Endothelial cell (in vitro differentiated cells): Measurements from ENCODE around the gene MXI1. TPM values are rescaled to one million over a fixed set of nuclear protein-coding genes. Genes with fewer than 3 reads are reported as not detected.

ENCODE experiments used
- DNase-seq: peaks from one replicate; pipeline ENCODE4 v3.0.0; 2021; ENCODE audit warnings: low spot score
- H3K27ac Mint-ChIP-seq: one replicate; pipeline ENCODE4 v1.8.0; 2021; ENCODE audit warnings: mixed read lengths, inconsistent platforms; ENCODE audit not compliant: unreplicated experiment
- H3K27me3 Mint-ChIP-seq: one replicate; pipeline ENCODE4 v1.8.0; 2021; ENCODE audit warnings: mild to moderate bottlenecking, moderate library complexity, mixed read lengths, inconsistent platforms; ENCODE audit not compliant: unreplicated experiment
- H3K36me3 Mint-ChIP-seq: one replicate; pipeline ENCODE4 v1.8.0; 2021; ENCODE audit warnings: mild to moderate bottlenecking, low read depth, mixed read lengths, inconsistent platforms; ENCODE audit not compliant: unreplicated experiment
- H3K4me1 Mint-ChIP-seq: one replicate; pipeline ENCODE4 v1.8.0; 2021; ENCODE audit warnings: mild to moderate bottlenecking, mixed read lengths, inconsistent platforms; ENCODE audit not compliant: unreplicated experiment
- H3K4me3 Mint-ChIP-seq: one replicate; pipeline ENCODE4 v1.8.0; 2021; ENCODE audit warnings: mild to moderate bottlenecking, mixed read lengths, inconsistent platforms; ENCODE audit not compliant: unreplicated experiment
- H3K9me3 Mint-ChIP-seq: one replicate; pipeline ENCODE4 v1.8.0; 2021; ENCODE audit warnings: mixed read lengths, inconsistent platforms; ENCODE audit not compliant: unreplicated experiment
- CTCF ChIP-seq: fragments of 200-600 bp; sonication (generic); IDR thresholded peaks from one replicate; pipeline ENCODE4 v1.5.0; 2021; ENCODE audit warnings: antibody characterized with exemption; ENCODE audit not compliant: unreplicated experiment
- total RNA-seq: library from RNA; stranded (reverse); fragmentation: NEBNext Ultra II Directional; extraction: Animal tissue kit (Norgen Biotek cat#: 25700); gene quantifications from one replicate; pipeline ENCODE4 v1.2.1, GENCODE V29; 2021; ENCODE audit not compliant: unreplicated experiment

Gene MXI1
- total RNA-seq, 1 donor from 2014 or later: 10.3 TPM

- no peak for TF ChIP-seq CTCF
- no peak for DNase-seq
- Mint-ChIP-seq H3K4me1 (no peaks in the 10 kb centered on the region), H3K27ac (no peak overlapping the region), H3K27me3 (no peaks in the 10 kb centered on the region), H3K36me3 (no peaks in the 10 kb centered on the region), H3K9me3 (no peaks in the 10 kb centered on the region), H3K4me3 (no peak overlapping the region)
Observed at GRCh38 chr10:110273474-110273873, 66.1 kb downstream of the MXI1 start.

- no peak for TF ChIP-seq CTCF
- H3K9me3 Mint-ChIP-seq: no peaks in the 10 kb centered on the region
- no peak overlapping the region for H3K4me3 Mint-ChIP-seq
- H3K27me3 Mint-ChIP-seq: no peaks in the 10 kb centered on the region
- DNase-seq: no peak
- no peaks in the 10 kb centered on the region for H3K4me1 Mint-ChIP-seq
- no peak overlapping the region for H3K27ac Mint-ChIP-seq
- no peaks in the 10 kb centered on the region for H3K36me3 Mint-ChIP-seq
Observed at GRCh38 chr10:110274072-110274627, 66.7 kb downstream of the MXI1 start.

GRCh38 chr10:110274647-110275046, 67.2 kb downstream of the MXI1 start:
- H3K27ac Mint-ChIP-seq: no peak overlapping the region
- H3K4me1 Mint-ChIP-seq: no peaks in the 10 kb centered on the region
- no peaks in the 10 kb centered on the region for H3K9me3 Mint-ChIP-seq
- H3K27me3 Mint-ChIP-seq: no peaks in the 10 kb centered on the region
- TF ChIP-seq CTCF: no peak
- no peak for DNase-seq
- no peaks in the 10 kb centered on the region for H3K36me3 Mint-ChIP-seq
- no peak overlapping the region for H3K4me3 Mint-ChIP-seq

- TF ChIP-seq CTCF: no peak
- Mint-ChIP-seq H3K9me3 (no peaks in the 10 kb centered on the region), H3K36me3 (no peaks in the 10 kb centered on the region), H3K27me3 (no peaks in the 10 kb centered on the region), H3K4me3 (no peak overlapping the region), H3K4me1 (no peaks in the 10 kb centered on the region), H3K27ac (no peak overlapping the region)
- DNase-seq: no peak
Observed at GRCh38 chr10:110275128-110275729, 67.8 kb downstream of the MXI1 start.

GRCh38 chr10:110276603-110277002, 69.2 kb downstream of the MXI1 start:
- no peaks in the 10 kb centered on the region for H3K9me3 Mint-ChIP-seq
- DNase-seq: no peak
- no peak for TF ChIP-seq CTCF
- H3K27me3 Mint-ChIP-seq: no peaks in the 10 kb centered on the region
- H3K4me1 Mint-ChIP-seq: no peaks in the 10 kb centered on the region
- no peak overlapping the region for H3K27ac Mint-ChIP-seq
- H3K4me3 Mint-ChIP-seq: no peak overlapping the region
- H3K36me3 Mint-ChIP-seq: no peaks in the 10 kb centered on the region
